Measurements from ENCODE around the gene FRMD4A. TPM values are rescaled to one million over a fixed set of nuclear protein-coding genes. Genes with fewer than 3 reads are reported as not detected.

Gene FRMD4A
- total RNA-seq, 1 experiment from 2014 or later, result 19.6 TPM

DNA sequence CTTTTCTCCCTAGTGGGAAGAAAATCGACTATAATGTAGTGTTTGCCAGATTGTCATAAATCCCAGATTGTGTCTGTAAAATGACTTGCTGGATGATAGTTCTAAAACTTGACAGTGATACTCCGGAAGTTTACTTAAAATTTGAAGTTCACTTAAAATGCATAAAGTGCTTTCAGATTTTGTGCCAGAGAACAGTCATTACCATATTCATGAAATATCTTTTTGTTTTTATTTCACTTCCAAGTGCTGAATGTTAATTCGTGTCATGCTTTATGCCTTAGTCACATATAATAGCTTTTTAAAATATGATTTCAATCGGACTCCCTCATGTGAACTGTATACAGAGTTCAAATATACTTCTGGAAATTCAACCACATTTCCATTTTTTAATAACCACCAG lies 713.6 kb downstream of the FRMD4A start:
- no peak overlapping the region for H2BK12ac ChIP-seq (ENCODE audit: insufficient read length, low read depth, low read length)
- H3K23me2 ChIP-seq (ENCODE audit: insufficient read length, low read depth, low read length, poor library complexity, severe bottlenecking), result no peaks in the 10 kb centered on the region
- H3T11ph ChIP-seq (ENCODE audit: low read length), result no peak overlapping the region
- Mint-ChIP-seq H3K36me3 (ENCODE audit: insufficient read depth in 1 of 3, low read depth in 3 of 3) (peaks cover 2 to 34% (median 23%) of the 10 kb centered on the region in 3 experiments; a peak in 6 of 7 replicates), H3K9me3 (no peaks in the 10 kb centered on the region), H3K27ac (no peak overlapping the region), H3K27me3 (ENCODE audit: low read depth) (no peaks in the 10 kb centered on the region), H3K4me3 (no peak overlapping the region), H3K4me1 (peaks cover 21% of the 10 kb centered on the region in 2 experiments)
- H3K79me2 ChIP-seq (ENCODE audit: insufficient read depth, low read length), result no peaks in the 10 kb centered on the region
- no peaks in the 10 kb centered on the region for H3K27me3 ChIP-seq (ENCODE audit: insufficient read depth, low read length)
- H2AFZ ChIP-seq (ENCODE audit: low read length), result no peak overlapping the region
- H3K79me1 ChIP-seq (ENCODE audit: insufficient read depth, low read depth, low read length, poor library complexity, severe bottlenecking), result no peaks in the 10 kb centered on the region
- no peak overlapping the region for H2BK20ac ChIP-seq (ENCODE audit: low read depth, low read length, poor library complexity, severe bottlenecking)
- H3K18ac ChIP-seq (ENCODE audit: insufficient read length, low read depth, low read length), result no peak overlapping the region
- H4K91ac ChIP-seq (ENCODE audit: insufficient read length, low read depth, low read length), result no peak overlapping the region
- no peak overlapping the region for H3K56ac ChIP-seq (ENCODE audit: insufficient read length, low read depth, low read length)
- no peak overlapping the region for H3K4ac ChIP-seq (ENCODE audit: low read depth, low read length)
- H2BK5ac ChIP-seq (ENCODE audit: insufficient read length, low read length), result no peak overlapping the region
- no peak overlapping the region for H3K23ac ChIP-seq (ENCODE audit: insufficient read length, low read depth, low read length)
- H2AK5ac ChIP-seq (ENCODE audit: insufficient read length, low read length), result no peak overlapping the region
- no peak overlapping the region for H3K9ac ChIP-seq (ENCODE audit: extremely low read depth, insufficient read length, low read length)
- no peak overlapping the region for H3K27ac ChIP-seq (ENCODE audit: insufficient read length, low read depth, low read length)
- H3K4me2 ChIP-seq (ENCODE audit: insufficient read depth, insufficient read length, low read length), result no peak overlapping the region
- no peak overlapping the region for H3K14ac ChIP-seq (ENCODE audit: insufficient read depth, low read length)
- no CpG with 5 or more reads among the region's 4 CpGs for WGBS (ENCODE audit: extremely low coverage, insufficient read length, low lambda C conversion rate)
- no peak for DNase-seq
- H3K4me1 ChIP-seq (ENCODE audit: insufficient read depth, low read length), result peaks cover 4% of the 10 kb centered on the region; the same call in 1 of the 2 replicates
- no peak overlapping the region for H2BK15ac ChIP-seq (ENCODE audit: low read depth, low read length)
- H4K8ac ChIP-seq (replicated peaks; ENCODE audit: insufficient read length, low read depth, low read length), result no peak overlapping the region
- no peaks in the 10 kb centered on the region for H4K20me1 ChIP-seq (ENCODE audit: control insufficient read depth, insufficient read depth, insufficient read length)
- no peak overlapping the region for H4K5ac ChIP-seq (ENCODE audit: insufficient read length, low read depth, low read length)
- H3K9me3 ChIP-seq (ENCODE audit: control insufficient read depth, low read depth, low read length), result no peaks in the 10 kb centered on the region
- no peak overlapping the region for H2BK120ac ChIP-seq (ENCODE audit: low read depth, low read length, poor library complexity, severe bottlenecking)
- TF ChIP-seq, protein P1, sequence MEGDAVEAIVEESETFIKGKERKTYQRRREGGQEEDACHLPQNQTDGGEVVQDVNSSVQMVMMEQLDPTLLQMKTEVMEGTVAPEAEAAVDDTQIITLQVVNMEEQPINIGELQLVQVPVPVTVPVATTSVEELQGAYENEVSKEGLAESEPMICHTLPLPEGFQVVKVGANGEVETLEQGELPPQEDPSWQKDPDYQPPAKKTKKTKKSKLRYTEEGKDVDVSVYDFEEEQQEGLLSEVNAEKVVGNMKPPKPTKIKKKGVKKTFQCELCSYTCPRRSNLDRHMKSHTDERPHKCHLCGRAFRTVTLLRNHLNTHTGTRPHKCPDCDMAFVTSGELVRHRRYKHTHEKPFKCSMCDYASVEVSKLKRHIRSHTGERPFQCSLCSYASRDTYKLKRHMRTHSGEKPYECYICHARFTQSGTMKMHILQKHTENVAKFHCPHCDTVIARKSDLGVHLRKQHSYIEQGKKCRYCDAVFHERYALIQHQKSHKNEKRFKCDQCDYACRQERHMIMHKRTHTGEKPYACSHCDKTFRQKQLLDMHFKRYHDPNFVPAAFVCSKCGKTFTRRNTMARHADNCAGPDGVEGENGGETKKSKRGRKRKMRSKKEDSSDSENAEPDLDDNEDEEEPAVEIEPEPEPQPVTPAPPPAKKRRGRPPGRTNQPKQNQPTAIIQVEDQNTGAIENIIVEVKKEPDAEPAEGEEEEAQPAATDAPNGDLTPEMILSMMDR (conservative IDR thresholded peaks at IDR 0.05), result no peak

All from H9 (cell line).